Activated naive CD4-positive, alpha-beta T cell treated with anti-CD3 and anti-CD28 coated beads, Interleukin-2, amount 10 ng/mL, durations not matched to agents 7 days and 5 days (primary cell): ENCODE measurements around the gene MRNIP.

ENCODE experiments used
- CTCF ChIA-PET: fragments of 350-600 bp; sonication (Branson Sonifier 250); formaldehyde crosslinking; loops from one replicate; lab custom pipeline; 2021; ENCODE audit warnings: antibody characterized with exemption; lab: Charles Lee
- DNase-seq: peaks from one replicate; pipeline ENCODE4 v3.0.0-alpha.2; 2020
- H3K27ac Mint-ChIP-seq: one replicate; pipeline ENCODE4 v1.8.0; 2021; ENCODE audit warnings: mild to moderate bottlenecking, moderate library complexity, mixed read lengths
- H3K27me3 Mint-ChIP-seq: one replicate; pipeline ENCODE4 v1.8.0; 2021; ENCODE audit warnings: mild to moderate bottlenecking, mixed read lengths
- H3K36me3 Mint-ChIP-seq: one replicate; pipeline ENCODE4 v1.8.0; 2021; ENCODE audit warnings: mixed read lengths
- H3K4me1 Mint-ChIP-seq: one replicate; pipeline ENCODE4 v1.8.0; 2021; ENCODE audit warnings: mixed read lengths
- H3K4me3 Mint-ChIP-seq: one replicate; pipeline ENCODE4 v1.8.0; 2021; ENCODE audit warnings: mild to moderate bottlenecking, moderate library complexity, mixed read lengths
- H3K9me3 Mint-ChIP-seq: one replicate; pipeline ENCODE4 v1.8.0; 2021; ENCODE audit warnings: mixed read lengths

MRNIP gene

DNA sequence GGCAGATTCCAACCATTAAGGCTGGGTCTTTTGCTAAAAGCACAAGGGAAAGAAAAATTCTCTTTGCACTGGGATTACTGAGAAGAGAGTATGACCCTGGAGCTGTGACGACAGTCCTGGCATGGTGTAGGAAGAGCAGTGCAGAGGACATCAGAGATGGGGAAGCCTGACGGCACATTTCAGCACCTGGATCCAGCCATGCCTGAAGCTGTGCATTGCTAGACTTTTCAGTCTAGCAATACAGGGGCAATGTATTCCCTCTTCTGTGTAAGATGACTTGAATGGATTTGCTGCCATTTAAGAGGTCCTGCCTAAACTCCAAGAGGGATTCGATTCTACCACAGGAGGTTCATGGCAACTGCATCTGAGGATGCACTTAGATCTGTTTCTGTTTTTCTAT, 12.3 kb upstream of the MRNIP start:
- H3K27ac Mint-ChIP-seq: no peak overlapping the region
- no peak for DNase-seq
- H3K4me1 Mint-ChIP-seq: no peaks in the 10 kb centered on the region
- H3K4me3 Mint-ChIP-seq: no peak overlapping the region
- H3K36me3 Mint-ChIP-seq: peaks cover 13% of the 10 kb centered on the region
- CTCF ChIA-PET: interaction anchor here (1.0 to 2.1 kb wide), 3 partner anchors 11 to 220 kb away, joined by 4 to 6 read pairs (median 4); no protein-coding TSS in a partner anchor
- no peaks in the 10 kb centered on the region for H3K27me3 Mint-ChIP-seq
- no peaks in the 10 kb centered on the region for H3K9me3 Mint-ChIP-seq

GRCh38 chr5:179870403-179870903, 11.8 kb upstream of the MRNIP start:
- CTCF ChIA-PET: interaction anchor here (1.0 to 2.1 kb wide), 3 partner anchors 12 to 221 kb away, joined by 4 to 6 read pairs (median 4); no protein-coding TSS in a partner anchor
- no peak for DNase-seq
- Mint-ChIP-seq H3K4me1 (no peaks in the 10 kb centered on the region), H3K27me3 (no peaks in the 10 kb centered on the region), H3K36me3 (peaks cover 13% of the 10 kb centered on the region), H3K4me3 (no peak overlapping the region), H3K27ac (peak overlapping the region; percentile 12), H3K9me3 (no peaks in the 10 kb centered on the region)

GRCh38 chr5:179869641-179870402, 11.2 kb upstream of the MRNIP start:
- no peak overlapping the region for H3K27ac Mint-ChIP-seq
- no peak for DNase-seq
- H3K27me3 Mint-ChIP-seq: no peaks in the 10 kb centered on the region
- no peaks in the 10 kb centered on the region for H3K4me1 Mint-ChIP-seq
- peaks cover 11% of the 10 kb centered on the region for H3K36me3 Mint-ChIP-seq
- no peak overlapping the region for H3K4me3 Mint-ChIP-seq
- CTCF ChIA-PET: interaction anchor here (1.2 to 2.1 kb wide), 3 partner anchors 10 to 38 kb away, joined by 4 to 6 read pairs (median 5); no protein-coding TSS in a partner anchor
- no peaks in the 10 kb centered on the region for H3K9me3 Mint-ChIP-seq

- CTCF ChIA-PET: interaction anchor here (1.2 kb wide), 1 partner anchor 10 kb away, joined by 5 read pairs; no protein-coding TSS in a partner anchor
- Mint-ChIP-seq H3K4me3 (no peak overlapping the region), H3K27ac (peak overlapping the region; percentile 55), H3K9me3 (no peaks in the 10 kb centered on the region), H3K27me3 (no peaks in the 10 kb centered on the region), H3K36me3 (peaks cover 12% of the 10 kb centered on the region), H3K4me1 (no peaks in the 10 kb centered on the region)
- no peak for DNase-seq
Measured at GRCh38 chr5:179869101-179869500, 10.5 kb upstream of the MRNIP start.

GRCh38 chr5:179868541-179868940, 9.9 kb upstream of the MRNIP start:
- DNase-seq: peak; percentile 9
- H3K9me3 Mint-ChIP-seq: no peaks in the 10 kb centered on the region
- H3K27ac Mint-ChIP-seq: peak overlapping the region; percentile 11
- peaks cover 15% of the 10 kb centered on the region for H3K36me3 Mint-ChIP-seq
- H3K4me3 Mint-ChIP-seq: no peak overlapping the region
- no peaks in the 10 kb centered on the region for H3K27me3 Mint-ChIP-seq
- no peaks in the 10 kb centered on the region for H3K4me1 Mint-ChIP-seq
- CTCF ChIA-PET: no interaction called here

DNA sequence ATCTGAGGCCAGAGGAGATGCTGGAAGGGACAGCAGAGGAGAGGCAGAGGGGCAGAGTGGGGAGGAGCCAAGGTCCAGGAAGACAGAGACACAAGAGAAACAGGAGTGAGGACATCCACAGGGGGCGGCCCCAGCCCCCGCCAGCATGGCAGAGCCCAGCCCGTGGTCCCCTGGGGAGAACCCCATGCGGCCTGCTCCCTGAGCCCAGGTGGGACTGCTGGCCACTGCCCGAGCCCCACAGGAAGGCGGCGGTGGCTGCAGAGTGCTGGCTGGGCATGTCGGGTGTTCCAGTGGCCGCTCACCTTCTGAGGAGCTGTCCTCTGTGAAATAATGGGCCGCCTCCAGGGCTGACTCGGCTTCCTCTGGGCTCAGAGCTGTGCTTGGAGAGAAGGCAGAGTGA, 8.9 kb upstream of the MRNIP start:
- H3K4me3 Mint-ChIP-seq: no peak overlapping the region
- no peak overlapping the region for H3K27ac Mint-ChIP-seq
- peaks cover 20% of the 10 kb centered on the region for H3K36me3 Mint-ChIP-seq
- no peak for DNase-seq
- no peaks in the 10 kb centered on the region for H3K4me1 Mint-ChIP-seq
- CTCF ChIA-PET: no interaction called here
- H3K9me3 Mint-ChIP-seq: no peaks in the 10 kb centered on the region
- no peaks in the 10 kb centered on the region for H3K27me3 Mint-ChIP-seq

GRCh38 chr5:179867079-179867465, 8.5 kb upstream of the MRNIP start:
- no peaks in the 10 kb centered on the region for H3K9me3 Mint-ChIP-seq
- H3K27ac Mint-ChIP-seq: no peak overlapping the region
- CTCF ChIA-PET: interaction anchor here (1.6 kb wide), 1 partner anchor 11 kb away, joined by 5 read pairs; no protein-coding TSS in a partner anchor
- H3K27me3 Mint-ChIP-seq: no peaks in the 10 kb centered on the region
- peak; percentile 17 for DNase-seq
- H3K36me3 Mint-ChIP-seq: peaks cover 23% of the 10 kb centered on the region
- no peaks in the 10 kb centered on the region for H3K4me1 Mint-ChIP-seq
- H3K4me3 Mint-ChIP-seq: no peak overlapping the region

GRCh38 chr5:179866241-179867078, 7.8 kb upstream of the MRNIP start:
- no peaks in the 10 kb centered on the region for H3K4me1 Mint-ChIP-seq
- H3K27ac Mint-ChIP-seq: peak overlapping the region; percentile 37
- H3K27me3 Mint-ChIP-seq: no peaks in the 10 kb centered on the region
- peaks cover 23% of the 10 kb centered on the region for H3K36me3 Mint-ChIP-seq
- CTCF ChIA-PET: interaction anchor here (1.1 to 1.6 kb wide), 2 partner anchors 10 to 104 kb away, joined by 3 to 5 read pairs; no protein-coding TSS in a partner anchor
- H3K4me3 Mint-ChIP-seq: no peak overlapping the region
- H3K9me3 Mint-ChIP-seq: no peaks in the 10 kb centered on the region
- DNase-seq: peak; percentile 37

GRCh38 chr5:179865491-179866240, 7.0 kb upstream of the MRNIP start:
- peaks cover 18% of the 10 kb centered on the region for H3K36me3 Mint-ChIP-seq
- CTCF ChIA-PET: interaction anchor here (1.1 to 1.6 kb wide), 2 partner anchors 9 to 103 kb away, joined by 3 to 5 read pairs; no protein-coding TSS in a partner anchor

GRCh38 chr5:179864686-179865085, 6.1 kb upstream of the MRNIP start:
- Mint-ChIP-seq H3K4me3 (no peak overlapping the region), H3K27me3 (no peaks in the 10 kb centered on the region), H3K4me1 (no peaks in the 10 kb centered on the region), H3K27ac (no peak overlapping the region), H3K9me3 (no peaks in the 10 kb centered on the region), H3K36me3 (peaks cover 17% of the 10 kb centered on the region)
- CTCF ChIA-PET: no interaction called here
- peak; percentile 14 for DNase-seq

More at GRCh38 chr5:179865491-179866240, 7.0 kb upstream of the MRNIP start:
- Mint-ChIP-seq H3K27me3 (no peaks in the 10 kb centered on the region), H3K9me3 (no peaks in the 10 kb centered on the region), H3K4me3 (no peak overlapping the region), H3K4me1 (no peaks in the 10 kb centered on the region), H3K27ac (no peak overlapping the region)
- peak; percentile 11 for DNase-seq

DNA sequence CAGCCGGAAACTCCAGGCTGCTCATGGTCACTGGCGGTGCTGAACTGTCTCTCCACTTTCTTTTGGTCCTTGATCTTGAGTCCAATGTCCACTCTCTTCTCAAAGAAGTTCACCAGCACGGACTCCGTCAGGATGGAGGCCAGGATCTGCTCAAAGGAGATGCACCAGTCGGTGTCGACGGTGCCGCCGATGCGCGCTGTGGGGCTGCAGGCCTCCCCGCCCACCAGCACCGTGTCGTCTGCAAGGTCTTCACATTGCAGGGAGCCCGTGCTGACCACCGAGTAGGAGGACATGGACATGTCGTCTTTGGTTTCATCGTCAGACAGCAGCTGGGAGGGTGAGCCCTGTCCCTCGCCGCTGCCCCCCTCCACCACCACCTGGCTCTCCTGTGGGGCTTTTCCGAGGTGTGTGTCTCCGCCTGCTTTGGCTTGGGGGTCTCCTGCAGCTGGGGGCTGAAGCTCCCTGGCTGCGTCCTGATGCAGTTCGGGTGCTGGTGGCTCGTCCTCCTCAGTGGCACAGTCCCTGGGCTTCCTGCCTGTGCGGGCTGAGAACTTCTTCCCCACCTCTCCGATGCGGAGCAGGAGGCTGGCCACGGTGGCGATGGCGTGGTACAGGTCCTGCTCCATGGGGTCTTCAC, 5.0 kb upstream of the MRNIP start:
- Mint-ChIP-seq H3K27me3 (no peaks in the 10 kb centered on the region), H3K4me1 (peaks cover 3% of the 10 kb centered on the region), H3K27ac (no peak overlapping the region), H3K4me3 (no peak overlapping the region), H3K36me3 (peaks cover 15% of the 10 kb centered on the region), H3K9me3 (no peaks in the 10 kb centered on the region)
- CTCF ChIA-PET: no interaction called here
- DNase-seq: peak; percentile 2

DNA sequence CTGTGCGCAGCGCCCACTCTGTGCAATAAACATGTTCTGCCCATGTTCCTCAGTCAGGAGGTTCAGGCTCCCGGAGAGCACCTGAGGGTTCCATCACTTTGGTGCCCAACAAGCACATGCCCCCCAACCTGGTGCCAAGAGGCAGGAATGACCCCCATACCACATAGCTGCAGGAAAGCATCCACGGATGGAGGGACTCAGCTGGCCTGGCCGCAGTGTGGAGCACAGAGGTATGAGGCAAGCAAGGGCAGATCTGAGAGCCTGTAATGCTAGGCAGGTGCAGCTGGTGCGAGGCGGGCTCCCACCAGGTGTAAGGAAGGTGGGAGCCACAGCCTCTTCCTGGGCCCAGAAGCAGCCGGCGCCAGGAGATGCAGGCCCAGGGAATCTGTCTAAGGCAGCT, 4.3 kb upstream of the MRNIP start:
- Mint-ChIP-seq H3K27ac (peak overlapping the region; percentile 19), H3K36me3 (peaks cover 15% of the 10 kb centered on the region), H3K9me3 (no peaks in the 10 kb centered on the region), H3K27me3 (no peaks in the 10 kb centered on the region), H3K4me1 (peaks cover 6% of the 10 kb centered on the region), H3K4me3 (no peak overlapping the region)
- DNase-seq: no peak
- CTCF ChIA-PET: no interaction called here

DNA sequence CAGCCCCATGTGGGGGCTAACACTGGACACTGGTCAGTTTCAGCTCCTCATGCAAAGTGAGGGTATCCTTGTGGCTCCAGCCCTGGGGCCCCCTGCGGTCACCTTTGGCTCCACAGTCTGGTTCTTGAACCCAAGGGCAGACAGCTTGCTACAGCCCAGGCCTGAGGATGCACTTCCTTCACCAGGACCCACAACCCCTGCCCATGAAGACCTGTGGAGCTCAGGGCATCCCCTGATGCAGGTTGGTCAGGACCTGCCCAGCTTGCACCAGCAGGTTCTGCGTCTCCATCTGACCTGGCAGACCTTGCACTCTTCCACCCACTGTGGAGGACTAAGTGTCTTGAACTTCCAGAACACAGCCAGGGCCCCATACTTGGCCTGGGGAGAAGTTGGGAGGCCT, 3.7 kb upstream of the MRNIP start:
- CTCF ChIA-PET: no interaction called here
- Mint-ChIP-seq H3K4me1 (peaks cover 10% of the 10 kb centered on the region), H3K27ac (no peak overlapping the region)

More for the DNA sequence above, 3.7 kb upstream of the MRNIP start:
- H3K27me3 Mint-ChIP-seq: no peaks in the 10 kb centered on the region
- DNase-seq: peak; percentile 8
- peaks cover 15% of the 10 kb centered on the region for H3K36me3 Mint-ChIP-seq
- H3K9me3 Mint-ChIP-seq: no peaks in the 10 kb centered on the region
- no peak overlapping the region for H3K4me3 Mint-ChIP-seq
